Body of pancreas (tissue), 4 donors: Measurements from ENCODE around the gene REM2.

Experiments used
- POLR2A ChIP-seq, 3 donors: fragments of 450-650 bp; IDR thresholded peaks; one replicate each; pipeline ENCODE4 v1.6.1; 2016; ENCODE audit warnings: antibody characterized with exemption in 3 of 3, mild to moderate bottlenecking in 2 of 3
- TF ChIP-seq, protein P1 (sequence below), 7 experiments: fragments of 450-650 bp in 4 of 7; fragments of 200-600 bp in 3 of 7; sonication (generic) in 3 of 7; IDR thresholded peaks; one replicate each; pipeline ENCODE4 v1.5.1; 2016 to 2019; ENCODE audit warnings: antibody characterized with exemption in 7 of 7

DNA sequence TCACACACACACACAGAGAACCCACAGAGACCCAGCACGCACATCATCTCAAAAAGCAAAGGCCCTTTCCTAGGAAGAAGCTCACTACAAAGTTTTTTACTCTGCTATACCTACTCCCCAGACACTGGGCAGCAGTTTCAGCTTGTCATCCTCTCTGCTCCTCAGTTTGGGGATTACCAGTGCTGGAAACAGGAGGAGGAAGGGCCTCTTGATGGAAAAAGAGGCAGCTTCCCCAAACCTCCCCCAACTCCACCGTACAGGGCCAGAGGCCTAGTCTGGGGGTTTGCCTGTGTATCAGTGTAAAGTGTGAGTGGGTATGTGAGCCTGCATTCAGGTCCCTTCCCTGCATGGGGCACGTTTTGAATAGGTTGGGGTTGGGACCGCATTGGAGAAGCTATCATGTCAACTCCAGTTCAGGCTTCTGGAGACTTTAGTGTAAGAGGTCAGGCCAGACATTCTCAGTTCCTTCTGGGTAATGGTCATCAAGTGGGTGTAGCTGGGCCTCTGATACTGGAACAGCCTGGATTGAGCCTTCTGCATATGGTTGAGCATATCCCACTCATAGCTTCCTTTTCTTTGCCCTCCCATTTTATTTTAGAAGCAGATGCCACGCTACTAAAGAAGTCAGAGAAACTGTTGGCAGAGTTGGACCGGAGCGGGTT is 1.2 kb downstream of the REM2 start:
- TF ChIP-seq, protein P1, sequence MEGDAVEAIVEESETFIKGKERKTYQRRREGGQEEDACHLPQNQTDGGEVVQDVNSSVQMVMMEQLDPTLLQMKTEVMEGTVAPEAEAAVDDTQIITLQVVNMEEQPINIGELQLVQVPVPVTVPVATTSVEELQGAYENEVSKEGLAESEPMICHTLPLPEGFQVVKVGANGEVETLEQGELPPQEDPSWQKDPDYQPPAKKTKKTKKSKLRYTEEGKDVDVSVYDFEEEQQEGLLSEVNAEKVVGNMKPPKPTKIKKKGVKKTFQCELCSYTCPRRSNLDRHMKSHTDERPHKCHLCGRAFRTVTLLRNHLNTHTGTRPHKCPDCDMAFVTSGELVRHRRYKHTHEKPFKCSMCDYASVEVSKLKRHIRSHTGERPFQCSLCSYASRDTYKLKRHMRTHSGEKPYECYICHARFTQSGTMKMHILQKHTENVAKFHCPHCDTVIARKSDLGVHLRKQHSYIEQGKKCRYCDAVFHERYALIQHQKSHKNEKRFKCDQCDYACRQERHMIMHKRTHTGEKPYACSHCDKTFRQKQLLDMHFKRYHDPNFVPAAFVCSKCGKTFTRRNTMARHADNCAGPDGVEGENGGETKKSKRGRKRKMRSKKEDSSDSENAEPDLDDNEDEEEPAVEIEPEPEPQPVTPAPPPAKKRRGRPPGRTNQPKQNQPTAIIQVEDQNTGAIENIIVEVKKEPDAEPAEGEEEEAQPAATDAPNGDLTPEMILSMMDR (IDR thresholded peaks at IDR 0.05), result no peak
- no peak for TF ChIP-seq POLR2A (IDR thresholded peaks at IDR 0.05)
